H1 (cell line): ENCODE measurements around the gene HOXD12. TPM values are rescaled to one million over a fixed set of nuclear protein-coding genes. Genes with fewer than 3 reads are reported as not detected.

Source experiments
- BACH1 ChIP-seq: IDR thresholded peaks from 2 replicates; pipeline ENCODE4 v1.6.1; 2012; ENCODE audit warnings: low read length, improper control_type of control experiment
- BCL11A ChIP-seq, 2 experiments: IDR thresholded peaks; one replicate each; pipeline ENCODE4 v1.6.1; 2011; ENCODE audit warnings: low read depth in 2 of 2, low read length in 2 of 2, mild to moderate bottlenecking in 2 of 2
- EP300 ChIP-seq, 2 experiments: IDR thresholded peaks; 1 replicate in 1 of 2; 2 replicates in 1 of 2; pipeline ENCODE4 v1.6.1; 2011 to 2012; ENCODE audit warnings: low read depth in 2 of 2, low read length in 2 of 2, mild to moderate bottlenecking in 2 of 2, borderline replicate concordance in 1 of 2, inconsistent platforms in 1 of 2, moderate library complexity in 1 of 2
- JUN ChIP-seq: IDR thresholded peaks from 2 replicates; pipeline ENCODE4 v1.6.1; 2011; ENCODE audit warnings: low read depth, mild to moderate bottlenecking, improper control_type of control experiment, low read length
- JUND ChIP-seq: IDR thresholded peaks from 2 replicates; pipeline ENCODE4 v1.6.1; 2011; ENCODE audit warnings: mild to moderate bottlenecking, improper control_type of control experiment, low read length
- NRF1 ChIP-seq: IDR thresholded peaks from 2 replicates; pipeline ENCODE4 v1.6.1; 2011; ENCODE audit warnings: mild to moderate bottlenecking, low read depth, low read length, improper control_type of control experiment
- RXRA ChIP-seq: IDR thresholded peaks from 2 replicates; pipeline ENCODE4 v1.6.1; 2011; ENCODE audit warnings: low read depth, mild to moderate bottlenecking, low read length, moderate library complexity; ENCODE audit not compliant: insufficient read depth
- SAP30 ChIP-seq: fragments of 300-600 bp; sonication (generic); IDR thresholded peaks from 2 replicates; pipeline ENCODE4 v1.7.1; 2012; ENCODE audit warnings: low read length, moderate library complexity, mild to moderate bottlenecking, inconsistent platforms; ENCODE audit not compliant: insufficient read depth, insufficient replicate concordance
- SP1 ChIP-seq: IDR thresholded peaks from 2 replicates; pipeline ENCODE4 v1.6.1; 2011; ENCODE audit warnings: low read depth, low read length
- polyA plus RNA-seq, 7 experiments: library from polyadenylated mRNA; depleted of rRNA in 3 of 7; stranded (reverse) in 5 of 7; unstranded in 2 of 7; fragments of >200 nt in 5 of 7; fragments of 200-250 nt in 2 of 7; gene quantifications; 1 replicate in 5 of 7; 2 replicates in 1 of 7; 4 replicates in 1 of 7; pipeline versions ENCODE4 v1.2.1 to v1.2.3, GENCODE V29; 2011 to 2013; ENCODE audit warnings: missing spikeins in 2 of 7, mixed read lengths in 2 of 7
- total RNA-seq: library from RNA; stranded (reverse); fragmentation: NEBNext Ultra II Directional; extraction: Animal tissue kit (Norgen Biotek cat#: 25700); gene quantifications from 2 replicates; pipeline ENCODE4 v1.2.1, GENCODE V29; 2021
- TF ChIP-seq, protein P1 (sequence below): fragments of 300-600 bp; sonication (generic); IDR thresholded peaks from 2 replicates; pipeline ENCODE4 v1.7.1; 2012; ENCODE audit warnings: low read length, moderate library complexity, mild to moderate bottlenecking, inconsistent platforms; ENCODE audit not compliant: insufficient replicate concordance

Gene HOXD12
- total and polyA plus RNA-seq, 2 of the 8 experiments (the other 6 are each of a cell fraction or from before 2014, with no cell fraction given) = not detected

- TF ChIP-seq, protein P1, sequence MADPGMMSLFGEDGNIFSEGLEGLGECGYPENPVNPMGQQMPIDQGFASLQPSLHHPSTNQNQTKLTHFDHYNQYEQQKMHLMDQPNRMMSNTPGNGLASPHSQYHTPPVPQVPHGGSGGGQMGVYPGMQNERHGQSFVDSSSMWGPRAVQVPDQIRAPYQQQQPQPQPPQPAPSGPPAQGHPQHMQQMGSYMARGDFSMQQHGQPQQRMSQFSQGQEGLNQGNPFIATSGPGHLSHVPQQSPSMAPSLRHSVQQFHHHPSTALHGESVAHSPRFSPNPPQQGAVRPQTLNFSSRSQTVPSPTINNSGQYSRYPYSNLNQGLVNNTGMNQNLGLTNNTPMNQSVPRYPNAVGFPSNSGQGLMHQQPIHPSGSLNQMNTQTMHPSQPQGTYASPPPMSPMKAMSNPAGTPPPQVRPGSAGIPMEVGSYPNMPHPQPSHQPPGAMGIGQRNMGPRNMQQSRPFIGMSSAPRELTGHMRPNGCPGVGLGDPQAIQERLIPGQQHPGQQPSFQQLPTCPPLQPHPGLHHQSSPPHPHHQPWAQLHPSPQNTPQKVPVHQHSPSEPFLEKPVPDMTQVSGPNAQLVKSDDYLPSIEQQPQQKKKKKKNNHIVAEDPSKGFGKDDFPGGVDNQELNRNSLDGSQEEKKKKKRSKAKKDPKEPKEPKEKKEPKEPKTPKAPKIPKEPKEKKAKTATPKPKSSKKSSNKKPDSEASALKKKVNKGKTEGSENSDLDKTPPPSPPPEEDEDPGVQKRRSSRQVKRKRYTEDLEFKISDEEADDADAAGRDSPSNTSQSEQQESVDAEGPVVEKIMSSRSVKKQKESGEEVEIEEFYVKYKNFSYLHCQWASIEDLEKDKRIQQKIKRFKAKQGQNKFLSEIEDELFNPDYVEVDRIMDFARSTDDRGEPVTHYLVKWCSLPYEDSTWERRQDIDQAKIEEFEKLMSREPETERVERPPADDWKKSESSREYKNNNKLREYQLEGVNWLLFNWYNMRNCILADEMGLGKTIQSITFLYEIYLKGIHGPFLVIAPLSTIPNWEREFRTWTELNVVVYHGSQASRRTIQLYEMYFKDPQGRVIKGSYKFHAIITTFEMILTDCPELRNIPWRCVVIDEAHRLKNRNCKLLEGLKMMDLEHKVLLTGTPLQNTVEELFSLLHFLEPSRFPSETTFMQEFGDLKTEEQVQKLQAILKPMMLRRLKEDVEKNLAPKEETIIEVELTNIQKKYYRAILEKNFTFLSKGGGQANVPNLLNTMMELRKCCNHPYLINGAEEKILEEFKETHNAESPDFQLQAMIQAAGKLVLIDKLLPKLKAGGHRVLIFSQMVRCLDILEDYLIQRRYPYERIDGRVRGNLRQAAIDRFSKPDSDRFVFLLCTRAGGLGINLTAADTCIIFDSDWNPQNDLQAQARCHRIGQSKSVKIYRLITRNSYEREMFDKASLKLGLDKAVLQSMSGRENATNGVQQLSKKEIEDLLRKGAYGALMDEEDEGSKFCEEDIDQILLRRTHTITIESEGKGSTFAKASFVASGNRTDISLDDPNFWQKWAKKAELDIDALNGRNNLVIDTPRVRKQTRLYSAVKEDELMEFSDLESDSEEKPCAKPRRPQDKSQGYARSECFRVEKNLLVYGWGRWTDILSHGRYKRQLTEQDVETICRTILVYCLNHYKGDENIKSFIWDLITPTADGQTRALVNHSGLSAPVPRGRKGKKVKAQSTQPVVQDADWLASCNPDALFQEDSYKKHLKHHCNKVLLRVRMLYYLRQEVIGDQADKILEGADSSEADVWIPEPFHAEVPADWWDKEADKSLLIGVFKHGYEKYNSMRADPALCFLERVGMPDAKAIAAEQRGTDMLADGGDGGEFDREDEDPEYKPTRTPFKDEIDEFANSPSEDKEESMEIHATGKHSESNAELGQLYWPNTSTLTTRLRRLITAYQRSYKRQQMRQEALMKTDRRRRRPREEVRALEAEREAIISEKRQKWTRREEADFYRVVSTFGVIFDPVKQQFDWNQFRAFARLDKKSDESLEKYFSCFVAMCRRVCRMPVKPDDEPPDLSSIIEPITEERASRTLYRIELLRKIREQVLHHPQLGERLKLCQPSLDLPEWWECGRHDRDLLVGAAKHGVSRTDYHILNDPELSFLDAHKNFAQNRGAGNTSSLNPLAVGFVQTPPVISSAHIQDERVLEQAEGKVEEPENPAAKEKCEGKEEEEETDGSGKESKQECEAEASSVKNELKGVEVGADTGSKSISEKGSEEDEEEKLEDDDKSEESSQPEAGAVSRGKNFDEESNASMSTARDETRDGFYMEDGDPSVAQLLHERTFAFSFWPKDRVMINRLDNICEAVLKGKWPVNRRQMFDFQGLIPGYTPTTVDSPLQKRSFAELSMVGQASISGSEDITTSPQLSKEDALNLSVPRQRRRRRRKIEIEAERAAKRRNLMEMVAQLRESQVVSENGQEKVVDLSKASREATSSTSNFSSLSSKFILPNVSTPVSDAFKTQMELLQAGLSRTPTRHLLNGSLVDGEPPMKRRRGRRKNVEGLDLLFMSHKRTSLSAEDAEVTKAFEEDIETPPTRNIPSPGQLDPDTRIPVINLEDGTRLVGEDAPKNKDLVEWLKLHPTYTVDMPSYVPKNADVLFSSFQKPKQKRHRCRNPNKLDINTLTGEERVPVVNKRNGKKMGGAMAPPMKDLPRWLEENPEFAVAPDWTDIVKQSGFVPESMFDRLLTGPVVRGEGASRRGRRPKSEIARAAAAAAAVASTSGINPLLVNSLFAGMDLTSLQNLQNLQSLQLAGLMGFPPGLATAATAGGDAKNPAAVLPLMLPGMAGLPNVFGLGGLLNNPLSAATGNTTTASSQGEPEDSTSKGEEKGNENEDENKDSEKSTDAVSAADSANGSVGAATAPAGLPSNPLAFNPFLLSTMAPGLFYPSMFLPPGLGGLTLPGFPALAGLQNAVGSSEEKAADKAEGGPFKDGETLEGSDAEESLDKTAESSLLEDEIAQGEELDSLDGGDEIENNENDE = no peak
- TF ChIP-seq SAP30 (no peak), RXRA (no peak), BACH1 (no peak), JUND (no peak), EP300 (IDR thresholded peaks at IDR 0.05; ENCODE audit: borderline replicate concordance in 1 of 2, low read depth in 2 of 2, low read length in 2 of 2) (no peak), SP1 (no peak), JUN (no peak), BCL11A (IDR thresholded peaks at IDR 0.05; ENCODE audit: low read depth in 2 of 2, low read length in 2 of 2) (no peak), NRF1 (no peak)
These were observed 41.1 kb downstream of the HOXD12 start (continued) for GRCh38 chr2:176140513-176141317.
